Measurements from ENCODE around the gene ANKRD42. TPM values are rescaled to one million over a fixed set of nuclear protein-coding genes. Genes with fewer than 3 reads are reported as not detected.

Gene ANKRD42
- total RNA-seq, 6 experiments from 2014 or later: 3.2 to 5.9 (median 3.6) TPM

DNA sequence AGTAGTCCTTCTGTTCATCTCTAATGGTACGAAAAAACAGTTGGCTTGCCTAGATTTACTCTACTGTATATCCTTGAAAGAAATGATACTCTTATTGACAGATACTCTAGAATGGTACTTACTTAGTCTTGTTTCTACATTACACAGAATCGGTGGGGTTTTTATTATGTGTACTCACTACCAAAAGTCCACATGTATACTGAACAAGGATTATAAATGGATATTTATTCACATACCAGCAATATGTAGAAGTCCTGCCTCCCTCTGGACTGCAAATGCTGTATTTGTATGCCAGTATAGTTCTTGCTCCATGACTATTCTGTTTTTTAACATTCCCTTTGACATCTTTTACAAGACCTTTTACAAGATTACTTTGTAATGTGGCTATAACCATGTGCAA, 22.6 kb upstream of the ANKRD42 start:
- H3K4me1 ChIP-seq: peaks cover 0 to 23% (median 8%) of the 10 kb centered on the region in 4 donors
- no peaks in the 10 kb centered on the region for H3K27me3 ChIP-seq
- H3K36me3 ChIP-seq: peaks cover 0 to 62% (median 16%) of the 10 kb centered on the region in 4 donors
- intact Hi-C loops (cut with DNase I): no loop called here
- no peaks in the 10 kb centered on the region for H3K9me3 ChIP-seq
- WGBS (ENCODE audit: insufficient coverage, low coverage, low lambda C conversion rate, missing lambda C conversion rate): 60% methylated on average over 2 of the region's 2 CpGs
- TF ChIP-seq POLR2A (IDR thresholded peaks at IDR 0.05) (no peak), CTCF (IDR thresholded peaks at IDR 0.05) (no peak)
- ATAC-seq: no peak
- no peak for DNase-seq
- no peak overlapping the region for H3K4me3 ChIP-seq
- no peak overlapping the region for H3K27ac ChIP-seq

GRCh38 chr11:83172551-83172950, 21.0 kb upstream of the ANKRD42 start:
- Histone ChIP-seq H3K27ac (no peak overlapping the region), H3K27me3 (no peaks in the 10 kb centered on the region), H3K4me3 (no peak overlapping the region), H3K9me3 (no peaks in the 10 kb centered on the region), H3K4me1 (peaks cover 0 to 23% (median 8%) of the 10 kb centered on the region in 4 donors), H3K36me3 (peaks cover 0 to 58% (median 22%) of the 10 kb centered on the region in 4 donors)
- TF ChIP-seq POLR2A (IDR thresholded peaks at IDR 0.05) (no peak), CTCF (IDR thresholded peaks at IDR 0.05) (no peak)
- intact Hi-C loops (cut with DNase I): no loop called here
- DNase-seq (no peak), ATAC-seq (no peak)
- WGBS (ENCODE audit: insufficient coverage, low coverage, low lambda C conversion rate, missing lambda C conversion rate): 95% methylated on average over 3 of the region's 4 CpGs

GRCh38 chr11:83174008-83174407, 19.5 kb upstream of the ANKRD42 start:
- intact Hi-C loops (cut with DNase I): no loop called here
- Histone ChIP-seq H3K36me3 (peaks cover 0 to 54% (median 25%) of the 10 kb centered on the region in 4 donors), H3K27me3 (no peaks in the 10 kb centered on the region), H3K4me3 (no peak overlapping the region), H3K27ac (no peak overlapping the region), H3K9me3 (no peaks in the 10 kb centered on the region), H3K4me1 (peaks cover 0 to 23% (median 8%) of the 10 kb centered on the region in 4 donors)
- DNase-seq (no peak), ATAC-seq (peak in 3 of 4 donors; percentile 12 to 23 (median 18))
- TF ChIP-seq CTCF (IDR thresholded peaks at IDR 0.05) (no peak), POLR2A (IDR thresholded peaks at IDR 0.05) (no peak)

GRCh38 chr11:83175815-83176214, 17.7 kb upstream of the ANKRD42 start:
- intact Hi-C loops (cut with DNase I): no loop called here
- no peaks in the 10 kb centered on the region for H3K27me3 ChIP-seq
- peak in 1 of 4 donors; percentile 71 for ATAC-seq
- WGBS (ENCODE audit: insufficient coverage, low coverage, low lambda C conversion rate, missing lambda C conversion rate): 56% methylated on average over 1 of the region's 1 CpG
- no peak overlapping the region for H3K27ac ChIP-seq
- peaks cover 0 to 9% (median 4%) of the 10 kb centered on the region in 4 donors for H3K4me1 ChIP-seq
- H3K36me3 ChIP-seq: peaks cover 0 to 66% (median 40%) of the 10 kb centered on the region in 4 donors
- H3K9me3 ChIP-seq: no peaks in the 10 kb centered on the region
- no peak for DNase-seq
- no peak overlapping the region for H3K4me3 ChIP-seq
- no peak for TF ChIP-seq CTCF (IDR thresholded peaks at IDR 0.05)
- no peak for TF ChIP-seq POLR2A (IDR thresholded peaks at IDR 0.05)

DNA sequence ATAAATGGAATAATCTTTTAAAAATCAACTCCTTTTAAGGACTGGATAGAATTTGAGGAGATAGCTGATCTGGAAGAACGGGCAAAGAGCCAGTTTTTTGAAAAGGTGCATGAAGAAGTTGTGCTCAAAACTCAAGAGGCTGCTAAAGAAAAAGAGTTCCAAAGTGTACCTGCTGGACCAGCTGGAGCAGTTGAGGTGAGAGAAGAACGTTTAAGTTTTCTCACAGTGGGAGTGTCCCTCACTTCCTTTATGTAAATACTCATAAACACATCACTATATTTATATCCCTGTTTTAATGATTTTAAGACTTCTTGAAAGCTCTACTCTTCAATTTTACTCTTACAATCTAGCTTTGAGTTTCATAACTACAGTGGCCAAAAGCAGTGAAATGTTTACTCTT, 11.7 kb upstream of the ANKRD42 start:
- no peaks in the 10 kb centered on the region for H3K4me1 ChIP-seq
- intact Hi-C loops (cut with DNase I): no loop called here
- H3K27me3 ChIP-seq: no peaks in the 10 kb centered on the region
- H3K36me3 ChIP-seq: peaks cover 0 to 85% (median 53%) of the 10 kb centered on the region in 4 donors
- H3K4me3 ChIP-seq: no peak overlapping the region
- TF ChIP-seq CTCF (IDR thresholded peaks at IDR 0.05) (no peak), POLR2A (IDR thresholded peaks at IDR 0.05) (no peak)
- no peak overlapping the region for H3K27ac ChIP-seq
- WGBS (ENCODE audit: insufficient coverage, low coverage, low lambda C conversion rate, missing lambda C conversion rate): 71% methylated on average over 2 of the region's 2 CpGs
- ATAC-seq: no peak
- no peak for DNase-seq
- H3K9me3 ChIP-seq: no peaks in the 10 kb centered on the region

Data from right lobe of liver (tissue), 6 donors.